NCI-H2081 treated with DMSO at 0.1 percent for 48 hours (cell line): ENCODE measurements around the gene CFLAR.

ENCODE experiments used
- DNase-seq: peaks from one replicate; lab custom pipeline; 2025; lab: John Stamatoyannopoulos, UW

The CFLAR gene

DNA sequence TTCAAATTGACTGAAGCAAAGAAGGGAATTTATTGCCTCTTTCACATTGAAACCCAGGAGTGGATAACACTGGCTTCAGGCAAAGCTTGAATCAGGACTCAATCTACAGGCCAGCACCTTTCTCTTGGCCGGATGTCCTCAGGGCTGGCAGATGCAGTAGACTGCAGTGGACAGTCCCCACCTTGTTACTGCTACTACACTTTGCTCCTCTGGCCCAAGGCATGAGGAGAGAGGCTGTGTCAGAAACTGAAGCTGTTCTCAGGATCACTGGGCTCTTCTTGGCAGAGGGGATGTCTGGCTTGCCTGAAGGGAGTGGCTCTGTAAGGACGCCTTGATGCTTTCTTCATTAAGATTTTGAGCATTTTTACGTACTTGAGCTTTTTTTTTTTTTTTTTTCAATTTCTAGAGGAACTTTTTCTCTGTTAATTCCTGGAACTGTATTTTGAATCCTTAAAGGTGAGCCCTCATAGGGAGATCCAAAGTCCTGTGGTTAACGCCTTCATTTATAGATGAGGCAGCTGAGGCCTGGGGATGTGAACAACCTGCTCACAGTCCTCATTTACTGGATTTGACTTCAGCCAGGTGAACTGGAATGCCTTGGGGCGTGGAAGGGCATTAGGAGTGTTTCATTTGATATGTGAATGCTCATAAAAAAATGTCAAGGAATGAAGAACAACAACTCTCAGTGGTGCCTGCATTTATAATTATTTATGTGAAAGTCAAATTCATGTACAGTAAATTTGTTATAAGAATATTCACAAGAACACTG is 103.5 kb downstream of the CFLAR start:
- no peak for DNase-seq

DNA sequence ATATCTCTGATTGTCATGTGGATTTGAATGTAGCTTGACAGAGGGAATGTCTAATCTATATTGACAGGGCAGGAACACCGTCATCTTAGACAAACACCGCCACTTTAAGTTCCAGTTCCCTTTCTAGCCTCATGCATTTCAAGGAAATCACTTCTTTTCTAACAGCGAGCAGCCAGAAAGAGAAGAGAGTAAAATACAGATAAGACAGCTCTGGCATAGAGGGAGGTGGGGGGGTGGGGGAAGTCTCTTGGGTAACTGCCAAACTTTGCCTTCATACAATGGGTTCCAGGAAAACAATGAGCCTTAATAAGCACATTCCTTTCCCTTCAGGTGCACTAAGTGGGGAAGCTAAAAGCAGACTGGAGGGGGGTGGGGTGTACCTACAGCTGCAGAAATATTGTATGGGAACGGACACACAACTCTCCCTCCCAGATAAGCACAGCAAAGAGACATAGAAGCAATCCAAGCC is 104.2 kb downstream of the CFLAR start:
- no peak for DNase-seq

DNA sequence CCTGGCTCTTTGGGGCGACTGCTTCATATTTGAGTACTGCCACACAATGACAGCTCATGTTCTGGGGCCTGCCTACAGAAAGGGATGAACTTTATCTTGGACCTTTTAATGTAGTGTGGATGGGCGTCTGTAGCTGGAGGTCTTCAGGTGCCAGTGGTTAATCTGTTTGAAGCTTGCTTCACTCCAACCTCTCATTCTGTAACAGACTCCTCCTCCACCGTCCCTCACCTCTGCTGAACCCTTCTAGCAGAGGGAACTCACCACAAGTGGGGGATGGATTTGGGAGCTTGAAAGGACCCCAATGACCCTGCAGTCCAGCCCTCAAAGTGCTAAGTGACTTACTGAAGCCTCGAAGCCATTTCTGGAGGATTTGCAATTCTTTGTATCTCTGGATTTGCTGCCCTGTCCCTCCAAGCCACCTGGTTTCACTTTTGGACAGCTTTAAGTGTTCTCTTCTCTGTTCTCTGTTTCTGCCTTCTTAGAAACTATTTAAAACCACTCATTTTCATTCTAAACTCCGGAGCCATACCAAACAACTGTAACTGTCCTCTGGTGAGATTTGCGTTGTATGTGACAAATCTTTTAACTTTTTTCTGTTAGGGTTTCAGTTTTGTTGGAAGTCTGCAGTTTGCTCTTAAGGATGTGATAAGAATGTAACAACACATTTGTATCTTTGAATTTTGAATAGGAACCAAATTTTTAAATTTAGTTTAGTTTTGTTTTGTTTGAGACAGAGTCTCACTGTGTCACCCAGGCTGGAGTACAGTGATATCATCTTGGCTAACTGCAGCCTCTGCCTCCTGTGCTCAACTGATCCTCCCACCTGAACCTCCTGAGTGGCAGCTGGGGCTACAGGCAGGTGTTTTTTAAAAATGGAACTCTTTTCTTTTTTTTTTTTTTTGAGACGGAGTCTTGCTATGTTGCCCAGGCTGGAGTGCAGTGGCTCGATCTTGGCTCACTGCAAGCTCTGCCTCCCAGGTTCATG is 107.4 kb downstream of the CFLAR start:
- DNase-seq: no peak
